GM12878 (cell line): ENCODE measurements around the gene SURF4. TPM values are rescaled to one million over a fixed set of nuclear protein-coding genes. Genes with fewer than 3 reads are reported as not detected.

Source experiments
- ATAC-seq: fragments of 200-7000 bp; cut with Tn5 transposase; 3 replicates; pipeline ENCODE4 v1.9.1; 2020; ENCODE audit warnings: mild to moderate bottlenecking, moderate library complexity
- BruUV-seq: library from RNA; stranded (reverse); fragments of 400-500 nt; replicated peaks from 2 replicates; lab custom pipeline; 2021; lab: Mats Ljungman, UMichigan
- CTCF ChIA-PET: fragments of 300-600 bp; sonication (Branson Sonifier 250); formaldehyde crosslinking; extraction: SDS; loops from one replicate; lab custom pipeline; 2021; ENCODE audit warnings: inconsistent platforms; lab: Yijun Ruan, JAX
- POLR2A ChIA-PET: fragments of 350-600 bp; formaldehyde crosslinking; extraction: SDS; loops from one replicate; lab custom pipeline; 2021; ENCODE audit warnings: inconsistent platforms; lab: Charles Lee
- RAD21 ChIA-PET: fragments of 300-600 bp; sonication (Branson Sonifier 250); formaldehyde crosslinking; loops from one replicate; lab custom pipeline; 2023; ENCODE audit warnings: antibody characterized with exemption; ENCODE audit not compliant: unreplicated experiment; lab: Charles Lee
- SMC1A ChIA-PET: fragments of 300-600 bp; sonication (Branson Sonifier 250); formaldehyde crosslinking; loops from one replicate; lab custom pipeline; 2023; ENCODE audit not compliant: unreplicated experiment, uncharacterized antibody; lab: Charles Lee
- DNase-seq: peaks from one replicate; pipeline ENCODE4 v3.0.0-alpha.2; 2011; ENCODE audit warnings: low read depth, low spot score
- FAIRE-seq: peaks from 3 replicates; lab custom pipeline; 2011; peaks lifted over from hg19 to GRCh38; lab: Jason Lieb, UNC
- H2AFZ ChIP-seq: 2 replicates; pipeline ENCODE4 v1.6.0; 2011; ENCODE audit warnings: low read depth, low read length, control low read depth; ENCODE audit not compliant: control insufficient read depth
- H3K27ac ChIP-seq: 2 replicates; pipeline ENCODE4 v1.5.1; 2011; ENCODE audit warnings: control low read depth; ENCODE audit not compliant: control insufficient read depth, insufficient read depth
- H3K27me3 ChIP-seq, 2 experiments: replicated peaks in 1 of 2; 2 replicates each; pipeline versions ENCODE4 v1.6.0 to v1.6.1; 2011; ENCODE audit warnings: low read length in 1 of 2; ENCODE audit not compliant: control insufficient read depth in 2 of 2, insufficient read depth in 2 of 2
- H3K36me3 ChIP-seq, 2 experiments: 2 replicates each; pipeline ENCODE4 v1.5.1; 2011; ENCODE audit warnings: low read length in 1 of 2; ENCODE audit not compliant: control insufficient read depth in 2 of 2, insufficient read depth in 2 of 2
- H3K4me1 ChIP-seq: 2 replicates; pipeline ENCODE4 v1.6.1; 2011; ENCODE audit warnings: mild to moderate bottlenecking, low read length, moderate library complexity, mixed read lengths; ENCODE audit not compliant: control insufficient read depth, insufficient read depth
- H3K4me2 ChIP-seq: 2 replicates; pipeline ENCODE4 v1.6.0; 2011; ENCODE audit warnings: control low read depth; ENCODE audit not compliant: control insufficient read depth, insufficient read depth
- H3K4me3 ChIP-seq: fragments of 200-600 bp; sonication (generic); 2 replicates; pipeline ENCODE4 v1.5.1; 2016
- H3K79me2 ChIP-seq: 2 replicates; pipeline ENCODE4 v1.6.0; 2011; ENCODE audit warnings: low read length; ENCODE audit not compliant: control insufficient read depth, insufficient read depth
- H3K9ac ChIP-seq: 2 replicates; pipeline ENCODE4 v1.8.0; 2011; ENCODE audit warnings: low read length, control low read depth, mixed read lengths; ENCODE audit not compliant: control insufficient read depth, insufficient read depth
- H3K9me3 ChIP-seq: replicated peaks from 3 replicates; pipeline ENCODE4 v1.5.1; 2011; ENCODE audit warnings: mild to moderate bottlenecking, low read length; ENCODE audit not compliant: control insufficient read depth, insufficient read depth
- H4K20me1 ChIP-seq: 2 replicates; pipeline ENCODE4 v1.6.0; 2011; ENCODE audit not compliant: control insufficient read depth, insufficient read depth
- ATF7 ChIP-seq: fragments of 450-650 bp; IDR thresholded peaks from 2 replicates; pipeline ENCODE4 v1.6.1; 2016; ENCODE audit warnings: low read depth, mild to moderate bottlenecking
- CHD1 ChIP-seq: IDR thresholded peaks from 2 replicates; pipeline ENCODE4 v1.6.1; 2012; ENCODE audit warnings: low read depth, low read length, improper control_type of control experiment
- EP300 ChIP-seq, 2 experiments: fragments of 150-350 bp in 1 of 2; IDR thresholded peaks; 2 replicates each; pipeline ENCODE4 v1.6.1; 2011 to 2012; ENCODE audit warnings: low read depth in 2 of 2, low read length in 2 of 2, borderline replicate concordance in 1 of 2, improper control_type of control experiment in 1 of 2, inconsistent platforms in 1 of 2; ENCODE audit not compliant: control insufficient read depth in 1 of 2
- HCFC1 ChIP-seq: fragments of 150-350 bp; IDR thresholded peaks from 2 replicates; pipeline ENCODE4 v1.6.1; 2014; ENCODE audit warnings: low read length
- IKZF1 ChIP-seq: fragments of 450-650 bp; conservative IDR thresholded peaks from 2 replicates; pipeline ENCODE4 v1.6.1; 2017; ENCODE audit warnings: antibody characterized with exemption, mild to moderate bottlenecking
- IRF3 ChIP-seq: fragments of 450-650 bp; IDR thresholded peaks from 2 replicates; pipeline ENCODE4 v1.6.1; 2014; ENCODE audit warnings: mild to moderate bottlenecking
- MAX ChIP-seq: IDR thresholded peaks from 2 replicates; pipeline ENCODE4 v1.6.1; 2012; ENCODE audit warnings: low read depth, low read length, improper control_type of control experiment
- RAD21 ChIP-seq: IDR thresholded peaks from 2 replicates; pipeline ENCODE4 v1.6.1; 2011; ENCODE audit warnings: mild to moderate bottlenecking, low read depth, low read length, moderate library complexity; ENCODE audit not compliant: insufficient read depth
- RELB ChIP-seq: fragments of 450-650 bp; IDR thresholded peaks from 2 replicates; pipeline ENCODE4 v1.6.1; 2017; ENCODE audit warnings: low read depth, mild to moderate bottlenecking, moderate library complexity
- RFX5 ChIP-seq: IDR thresholded peaks from 2 replicates; pipeline ENCODE4 v1.6.1; 2011; ENCODE audit warnings: low read depth, low read length, improper control_type of control experiment
- ZBED1 ChIP-seq: IDR thresholded peaks from 2 replicates; pipeline ENCODE4 v1.6.1; 2016; ENCODE audit warnings: borderline replicate concordance
- ZNF274 ChIP-seq: IDR thresholded peaks from one replicate; pipeline ENCODE4 v1.8.0; 2011; ENCODE audit not compliant: insufficient read length, insufficient read depth
- WGBS: methylation state at CpG from one replicate; pipeline ENCODE4 v1.1.6; 2016; ENCODE audit warnings: low lambda C conversion rate; ENCODE audit not compliant: insufficient replicate concordance, insufficient coverage; ENCODE audit errors: missing lambda C conversion rate; 5-methylcytosine and 5-hydroxymethylcytosine counted together
- in situ Hi-C: fragments of 300-500 bp; cut with MboI; formaldehyde crosslinking; loops from 9 replicates; pipeline ENCODE4 v1.14.3; 2018; ENCODE audit warnings: mixed read lengths
- intact Hi-C: fragments of 100-400 bp; cut with micrococcal nuclease; formaldehyde crosslinking; loops from one replicate; pipeline ENCODE4 v1.14.2; 2022; ENCODE audit not compliant: unreplicated experiment
- polyA plus RNA-seq, 11 experiments: library from polyadenylated mRNA; depleted of rRNA in 4 of 11; unstranded in 6 of 11; stranded (reverse) in 5 of 11; fragments of >200 nt; fragmentation: Nextera tagmentation in 4 of 11; fragmentation: Illumina TruSeq in 1 of 11; extraction: Ambion mirVana in 4 of 11; extraction: Trizol in 1 of 11; gene quantifications; 1 replicate in 1 of 11; 2 replicates in 10 of 11; pipeline versions ENCODE4 v1.2.1 to v1.2.3, GENCODE V29; 2011 to 2016; ENCODE audit warnings: inconsistent platforms in 2 of 11, missing spikeins in 2 of 11, low read depth in 1 of 11
- total RNA-seq, 4 experiments: library from RNA; depleted of rRNA in 3 of 4; stranded (reverse); fragments of >200 nt in 3 of 4; fragmentation: Illumina TruSeq in 1 of 4; extraction: Trizol in 1 of 4; gene quantifications; 2 replicates each; pipeline versions ENCODE4 v1.2.1 to v1.2.3, GENCODE V29; 2013 to 2021
- TF ChIP-seq, protein P1 (sequence below): IDR thresholded peaks from 2 replicates; pipeline ENCODE4 v1.6.1; 2011; ENCODE audit warnings: low read depth, mild to moderate bottlenecking, low read length, moderate library complexity, borderline replicate concordance; ENCODE audit errors: extremely low read depth

Gene SURF4
- total and polyA plus RNA-seq, 10 of the 15 experiments (the other 5 are each of a cell fraction or from before 2014, with no cell fraction given): 6.4 to 134 (median 78.7) TPM

DNA sequence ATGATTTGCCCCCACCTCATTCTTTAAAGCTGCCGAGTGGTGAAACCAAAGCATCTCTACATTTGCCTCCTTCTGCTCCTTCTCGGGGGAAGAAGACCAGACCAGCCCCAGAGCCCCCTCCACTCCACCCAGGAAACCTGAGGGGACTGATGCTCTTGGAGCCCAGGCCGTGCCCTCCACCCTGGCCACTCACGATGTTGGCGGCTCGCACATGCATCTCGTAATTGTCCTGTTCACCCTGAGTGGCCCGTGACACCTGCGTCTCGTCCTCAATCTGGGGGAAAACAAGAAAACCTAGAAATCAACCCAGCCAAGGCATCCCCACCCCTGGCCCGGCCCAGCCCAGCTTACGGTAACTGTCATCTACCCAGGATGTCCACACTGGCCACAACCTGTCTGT, 30.9 kb downstream of the SURF4 start:
- BruUV-seq: no TSS peak

More for the DNA sequence above, 30.9 kb downstream of the SURF4 start:
- Histone ChIP-seq H3K9me3 (no peaks in the 10 kb centered on the region), H3K27ac (no peak overlapping the region), H3K4me1 (peaks cover 24% of the 10 kb centered on the region), H3K9ac (no peak overlapping the region), H3K4me3 (no peak overlapping the region), H3K79me2 (peaks cover 39% of the 10 kb centered on the region), H3K27me3 (no peaks in the 10 kb centered on the region), H3K36me3 (peaks cover 17 to 28% of the 10 kb centered on the region in 2 experiments), H4K20me1 (no peaks in the 10 kb centered on the region), H3K4me2 (no peak overlapping the region), H2AFZ (no peak overlapping the region)
- in situ Hi-C loops (no loop called here), intact Hi-C loops (loop anchor here (5.0 kb wide), 1 partner anchor 132 kb away; the partner anchor contains the start of gene SLC2A6)
- 96% methylated on average over 12 of the region's 12 CpGs for WGBS
- ChIA-PET SMC1A (no interaction called here), RAD21 (no interaction called here), POLR2A (no interaction called here), CTCF (no interaction called here)
- FAIRE-seq (no peak), DNase-seq (no peak), ATAC-seq (no peak)
- TF ChIP-seq RFX5: no peak
- no peak for TF ChIP-seq CHD1
- TF ChIP-seq ATF7: no peak
- no peak for TF ChIP-seq RAD21
- TF ChIP-seq, protein P1, sequence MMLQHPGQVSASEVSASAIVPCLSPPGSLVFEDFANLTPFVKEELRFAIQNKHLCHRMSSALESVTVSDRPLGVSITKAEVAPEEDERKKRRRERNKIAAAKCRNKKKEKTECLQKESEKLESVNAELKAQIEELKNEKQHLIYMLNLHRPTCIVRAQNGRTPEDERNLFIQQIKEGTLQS: no peak
- TF ChIP-seq EP300 (IDR thresholded peaks at IDR 0.05; ENCODE audit: borderline replicate concordance in 1 of 2, control insufficient read depth in 1 of 2, low read depth in 2 of 2, low read length in 2 of 2): no peak
- TF ChIP-seq MAX: no peak
- TF ChIP-seq IKZF1: no peak
- TF ChIP-seq ZNF274: no peak
- no peak for TF ChIP-seq ZBED1
- no peak for TF ChIP-seq IRF3
- no peak for TF ChIP-seq RELB
- no peak for TF ChIP-seq HCFC1
